HG02571 (cell line): ENCODE results near the gene ZNF17.

ENCODE experiments used
- ATAC-seq: cut with Tn5 transposase; IDR thresholded peaks from one replicate; pipeline ENCODE4 v1.9.1; 2021; ENCODE audit warnings: mild to moderate bottlenecking, moderate library complexity; ENCODE audit not compliant: unreplicated experiment

Gene ZNF17

DNA sequence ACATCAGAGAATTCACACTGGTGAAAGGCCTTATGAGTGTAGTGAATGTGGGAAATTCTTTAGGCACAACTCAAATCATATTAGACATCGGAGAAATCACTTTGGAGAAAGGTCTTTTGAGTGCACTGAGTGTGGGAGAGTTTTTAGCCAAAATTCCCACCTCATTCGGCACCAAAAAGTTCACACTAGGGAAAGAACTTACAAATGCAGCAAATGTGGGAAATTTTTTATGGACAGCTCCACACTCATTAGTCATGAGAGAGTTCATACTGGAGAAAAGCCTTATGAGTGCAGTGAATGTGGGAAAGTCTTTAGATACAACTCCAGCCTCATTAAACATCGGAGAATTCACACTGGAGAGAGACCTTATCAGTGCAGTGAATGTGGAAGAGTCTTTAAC lies 10.1 kb downstream of the ZNF17 start:
- no peak for ATAC-seq

DNA sequence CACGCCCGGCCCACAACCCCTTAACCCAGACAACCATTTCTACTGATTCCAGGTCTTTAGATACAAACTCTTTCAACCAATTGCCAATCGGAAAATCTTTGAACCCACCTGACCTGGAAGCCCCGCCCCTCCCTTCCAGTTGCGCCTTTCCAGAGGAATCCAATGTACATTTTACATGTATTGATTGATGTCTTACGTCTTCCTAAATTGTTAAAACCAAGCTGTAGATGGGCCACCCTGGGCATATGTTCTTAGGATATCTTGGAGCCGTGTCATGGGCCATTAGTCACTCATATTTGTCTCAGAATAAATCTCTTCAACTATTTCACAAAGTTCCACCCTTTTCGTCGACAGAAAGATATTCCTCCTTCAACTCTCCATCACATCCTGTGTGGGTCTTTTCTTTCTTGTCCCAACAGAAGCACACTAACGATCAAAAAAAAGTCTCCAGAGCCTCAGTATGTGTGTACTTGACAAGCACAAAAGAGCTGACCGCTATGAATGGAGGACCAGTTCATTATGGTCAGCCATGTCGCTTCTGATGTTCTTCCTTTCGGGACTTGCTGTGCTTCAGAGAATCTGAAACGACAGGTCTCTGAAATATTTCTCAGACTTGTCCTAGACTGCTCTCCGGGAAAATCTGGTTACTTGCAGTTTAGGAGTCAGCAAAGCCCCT lies 23.6 kb downstream of the ZNF17 start:
- ATAC-seq, result no peak

DNA sequence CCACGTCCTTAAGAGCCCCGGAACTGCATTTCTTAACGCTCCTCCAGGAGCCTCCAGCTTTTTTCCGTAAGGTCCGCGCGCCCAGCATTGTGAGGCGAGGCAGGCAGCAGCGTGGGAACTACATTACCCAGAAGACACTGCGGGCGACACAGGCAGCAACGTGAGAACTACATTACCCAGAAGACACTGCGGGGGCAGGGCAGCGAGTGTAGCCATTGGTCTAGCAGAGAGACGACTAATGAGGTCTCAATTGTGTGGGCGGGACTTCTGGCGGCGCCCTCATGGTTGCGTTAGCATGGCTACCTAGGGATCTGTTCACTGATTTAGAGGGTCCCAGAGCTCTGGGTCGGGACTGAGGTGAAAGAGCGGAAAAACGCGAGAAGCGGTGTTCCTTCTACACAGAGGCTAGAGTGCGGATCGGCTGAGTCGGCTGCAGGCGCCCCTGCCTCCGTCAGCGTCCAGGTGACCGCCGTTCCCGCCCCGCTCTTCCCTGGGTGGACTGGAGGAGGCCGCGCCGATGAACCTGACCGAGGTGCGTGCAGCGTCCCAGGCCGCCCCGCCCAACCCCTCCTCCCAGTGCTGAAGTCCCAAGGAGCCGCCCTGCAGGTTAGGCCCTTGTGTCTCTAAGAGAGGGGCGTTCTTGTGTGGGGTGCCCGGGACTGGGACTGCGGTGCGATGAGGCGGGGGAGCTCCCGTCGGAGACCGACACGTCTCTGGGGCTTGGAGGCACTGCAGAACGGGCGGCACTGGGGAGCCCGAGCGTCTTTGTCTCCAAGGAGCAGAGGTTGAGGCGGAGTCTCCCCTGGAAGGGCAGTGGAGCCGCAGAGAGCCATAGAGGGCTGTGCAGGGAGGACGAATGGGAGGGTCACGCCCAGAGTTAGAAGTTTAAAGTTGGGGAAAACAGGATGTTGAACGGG lies 24.4 kb downstream of the ZNF17 start, which contains the start of gene ZNF749:
ZNF749 (plus strand) TSS at position 264 of the 917 bp plus-strand sequence; CDS start at position 518, 254 bp downstream.
- ATAC-seq, result peak; percentile 94

DNA sequence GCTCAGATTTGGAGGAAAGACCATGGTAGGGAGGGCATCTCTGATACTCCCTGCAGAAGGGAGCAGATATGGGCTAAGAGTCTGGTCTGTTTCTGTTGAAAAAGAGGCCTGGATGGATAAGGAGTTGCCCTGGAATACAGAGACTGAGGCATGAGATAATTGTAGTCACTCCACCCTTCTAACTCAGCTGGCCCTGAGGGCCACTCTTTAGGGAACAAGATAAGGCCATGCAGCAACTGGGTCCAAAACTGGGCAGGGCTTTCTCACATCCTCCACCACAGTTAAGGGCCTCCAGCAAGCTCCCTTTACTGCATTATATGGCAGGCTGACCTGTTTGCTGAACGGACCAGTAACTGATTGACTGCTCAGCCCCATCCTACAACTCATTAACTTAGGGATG lies 25.5 kb downstream of the ZNF17 start:
- ATAC-seq, result no peak

DNA sequence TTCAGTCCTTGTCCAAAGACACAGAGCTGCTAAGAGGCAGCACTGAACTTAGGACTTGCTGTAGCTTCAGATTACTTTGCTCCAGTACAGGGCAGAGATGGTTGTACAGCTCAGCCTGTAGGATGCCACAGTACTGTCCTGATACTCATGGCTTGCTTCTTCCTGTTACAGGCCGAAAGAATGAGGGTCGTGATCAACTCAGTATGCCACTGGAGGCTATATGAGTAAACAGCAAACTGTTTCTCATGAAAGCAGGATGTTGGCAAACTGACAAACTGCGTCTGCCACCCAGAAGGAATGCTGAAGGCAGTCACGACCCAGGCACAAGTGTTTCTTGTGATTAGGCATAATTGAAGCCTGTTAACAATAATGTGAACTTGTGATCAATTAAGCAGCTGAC lies 27.0 kb downstream of the ZNF17 start:
- ATAC-seq, result no peak

DNA sequence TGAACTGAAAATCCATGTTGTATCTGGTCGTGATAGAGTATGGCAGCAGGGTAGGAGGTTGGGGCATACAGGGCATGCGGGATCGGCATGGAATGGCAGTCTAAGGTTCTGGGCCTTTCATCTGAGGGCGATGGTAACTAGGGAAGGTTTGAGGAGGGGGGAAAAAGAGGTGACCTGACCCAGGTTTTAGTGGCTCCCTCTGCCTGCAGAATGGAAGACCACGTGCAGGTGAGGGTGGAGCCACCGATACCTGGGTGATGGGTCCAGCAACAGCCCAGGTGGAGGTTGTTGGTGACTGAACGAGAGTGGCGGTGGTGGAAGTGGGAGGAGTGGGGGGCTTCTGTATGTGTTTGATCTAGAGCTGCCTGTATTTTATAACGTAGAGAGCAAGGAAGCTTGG lies 28.0 kb downstream of the ZNF17 start:
- ATAC-seq, result no peak

DNA sequence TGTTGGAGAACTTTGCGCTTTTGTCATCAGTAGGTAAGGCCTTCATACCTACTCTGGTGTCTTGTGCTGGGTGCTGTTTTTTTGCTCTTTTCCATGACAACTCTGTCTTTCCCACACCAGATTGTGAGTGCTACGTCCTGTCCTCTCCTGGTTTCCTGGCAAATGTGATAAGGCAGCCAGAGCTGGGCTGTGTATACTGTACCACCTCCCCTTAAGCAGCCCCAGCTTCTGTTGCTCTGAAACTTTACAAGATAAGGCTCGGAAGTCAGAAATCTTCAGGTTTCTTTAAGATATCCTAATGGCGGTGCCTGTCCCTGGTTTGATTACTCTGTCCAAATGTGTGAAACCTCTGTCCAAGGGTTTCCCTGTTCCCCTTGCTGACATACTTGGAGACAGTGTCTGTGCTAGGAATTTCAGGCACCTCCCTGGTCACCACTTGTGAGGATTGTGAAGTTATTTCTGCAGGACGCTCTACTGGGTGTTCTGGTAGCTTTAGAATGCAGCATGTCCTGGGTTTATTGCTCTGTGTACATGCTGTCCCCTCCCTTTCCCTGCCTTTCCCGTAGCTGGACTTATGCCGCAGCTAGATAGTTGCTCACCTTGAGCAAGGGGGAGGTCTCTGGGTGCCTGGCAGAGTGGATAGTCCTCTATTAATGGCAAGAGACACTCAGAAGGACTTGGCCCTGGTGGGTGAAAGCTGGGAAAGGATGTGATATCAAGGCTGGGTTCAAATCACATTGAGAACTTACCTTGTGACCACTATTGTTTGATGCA lies 31.2 kb downstream of the ZNF17 start:
- no peak for ATAC-seq

DNA sequence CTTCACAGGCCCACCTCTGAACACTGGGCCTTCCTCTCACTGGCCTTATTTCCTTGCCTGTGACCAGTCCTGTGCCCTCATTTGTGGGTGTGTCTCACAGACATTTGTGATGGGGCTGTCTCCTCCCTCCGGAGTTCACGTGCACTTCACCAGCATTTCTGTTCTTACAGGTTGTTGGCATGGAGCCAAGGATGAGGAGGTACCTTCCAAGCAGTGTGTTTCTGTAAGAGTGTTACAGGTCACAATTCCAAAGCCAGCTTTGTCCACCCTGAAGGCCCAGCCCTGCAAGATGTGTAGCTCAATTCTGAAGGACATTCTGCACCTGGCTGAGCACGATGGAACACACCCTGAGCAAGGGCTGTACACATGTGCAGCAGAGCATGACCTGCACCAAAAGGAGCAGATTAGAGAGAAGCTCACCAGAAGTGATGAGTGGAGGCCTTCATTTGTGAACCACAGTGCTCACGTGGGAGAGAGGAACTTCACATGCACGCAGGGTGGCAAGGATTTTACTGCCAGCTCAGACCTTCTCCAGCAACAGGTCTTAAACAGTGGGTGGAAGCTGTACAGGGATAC lies 32.2 kb downstream of the ZNF17 start:
- ATAC-seq, result no peak

DNA sequence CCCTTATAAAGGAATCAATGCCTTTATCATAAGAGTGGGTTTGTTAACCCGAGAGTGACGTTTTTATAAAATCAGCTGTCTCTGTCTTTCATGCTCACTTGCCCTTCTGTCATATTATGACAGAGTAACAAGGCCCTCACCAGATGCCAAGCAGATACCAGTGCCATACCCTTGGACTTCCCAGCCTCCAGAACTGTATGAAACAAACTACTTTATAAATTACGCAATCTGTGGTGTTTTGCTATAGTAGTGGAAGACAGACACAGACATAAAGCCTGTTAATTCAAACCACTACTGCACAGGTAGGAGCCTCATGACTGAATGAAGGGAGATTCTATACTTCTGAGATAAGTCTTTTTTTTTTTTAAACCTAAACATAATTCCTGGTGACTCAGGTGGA lies 41.3 kb downstream of the ZNF17 start:
- no peak for ATAC-seq

DNA sequence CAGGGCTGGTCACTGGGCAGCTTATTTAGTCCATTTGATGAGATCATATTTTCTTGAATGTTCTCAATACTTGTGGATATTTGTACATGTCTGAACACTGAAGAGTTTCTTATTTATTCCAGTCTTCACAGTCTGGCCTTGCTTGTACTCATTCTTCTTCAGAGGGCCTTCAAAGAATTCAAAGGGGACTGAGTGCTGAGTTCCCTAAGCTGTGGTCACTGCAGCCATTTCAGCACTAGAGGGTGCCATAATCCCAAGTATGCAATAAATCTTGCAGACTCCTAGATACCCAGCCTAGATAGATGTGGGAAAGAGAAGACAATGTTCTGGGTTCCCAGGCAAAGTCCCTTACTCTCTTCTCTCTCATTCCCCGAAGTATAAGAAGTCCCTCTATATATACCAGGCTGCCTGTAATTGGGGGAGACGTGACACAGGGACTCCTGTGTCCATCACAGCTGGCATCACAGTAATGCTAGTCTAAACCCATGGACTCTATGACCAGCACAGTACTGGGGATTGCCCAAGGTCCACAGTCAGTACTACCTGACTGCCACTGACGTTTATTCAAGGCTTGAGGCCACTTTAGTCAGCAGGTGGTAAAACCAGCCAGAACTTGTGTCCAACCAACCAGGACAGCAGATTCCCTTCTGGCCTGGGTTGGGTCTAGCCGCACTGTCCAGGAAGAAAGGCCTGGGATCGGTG lies 54.9 kb downstream of the ZNF17 start:
- ATAC-seq, result no peak

DNA sequence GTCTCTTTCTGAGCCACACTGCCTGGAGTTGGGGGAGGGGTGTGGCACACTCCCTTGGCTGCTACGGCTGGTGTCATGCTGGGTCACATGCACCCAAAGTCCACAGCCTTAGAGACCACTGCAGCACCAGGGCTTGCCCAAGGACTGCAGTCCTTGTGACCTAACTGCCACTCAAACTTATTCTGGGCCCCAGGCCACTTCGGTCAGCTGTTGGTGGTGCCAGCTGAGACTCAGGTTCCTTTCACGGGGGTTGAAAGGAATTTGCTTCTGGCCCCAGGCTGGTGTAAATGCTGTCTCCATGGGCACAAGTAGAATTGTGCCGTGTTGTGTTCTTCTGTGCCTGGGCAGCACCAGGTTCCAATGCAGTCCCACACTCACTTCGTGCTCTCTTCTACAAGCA lies 55.5 kb downstream of the ZNF17 start:
- no peak for ATAC-seq
